ENCODE data around the gene NPRL2. TPM values are rescaled to one million over a fixed set of nuclear protein-coding genes. Genes with fewer than 3 reads are reported as not detected.
A peak's percentile ranks its signal among the peaks of the same experiment; 100 is the strongest.

The NPRL2 gene
- total and polyA plus RNA-seq, 3 donors from 2014 or later: 26.9 to 29.2 (median 28.0) TPM

GRCh38 chr3:50374363-50375257 is 24.0 kb upstream of the NPRL2 start:
- Histone ChIP-seq H3K9me3 (no peaks in the 10 kb centered on the region), H3K4me3 (no peak overlapping the region), H3K4me1 (no peaks in the 10 kb centered on the region), H3K36me3 (ENCODE audit: low read depth, missing control alignments) (no peaks in the 10 kb centered on the region), H3K27me3 (no peaks in the 10 kb centered on the region), H3K27ac (no peak overlapping the region)
- TF ChIP-seq CTCF (IDR thresholded peaks at IDR 0.05) (no peak), POLR2A (IDR thresholded peaks at IDR 0.05) (no peak)
- no peak for DNase-seq
- 80 to 81% methylated on average over 12 to 22 of the region's 22 CpGs for WGBS, 2 donors
- intact Hi-C loops (cut with DNase I; ENCODE audit: low total_unique reads): no loop called here

GRCh38 chr3:50373146-50374051 is 22.8 kb upstream of the NPRL2 start:
- Histone ChIP-seq H3K4me1 (no peaks in the 10 kb centered on the region), H3K27me3 (no peaks in the 10 kb centered on the region), H3K4me3 (no peak overlapping the region), H3K9me3 (no peaks in the 10 kb centered on the region), H3K27ac (no peak overlapping the region), H3K36me3 (ENCODE audit: low read depth, missing control alignments) (no peaks in the 10 kb centered on the region)
- 59 to 64% methylated on average over 12 of the region's 12 CpGs for WGBS, 2 donors
- TF ChIP-seq POLR2A (IDR thresholded peaks at IDR 0.05) (no peak), CTCF (IDR thresholded peaks at IDR 0.05) (no peak)
- DNase-seq: no peak
- intact Hi-C loops (cut with DNase I; ENCODE audit: low total_unique reads): no loop called here

- no peaks in the 10 kb centered on the region for H3K9me3 ChIP-seq
- peak; percentile 64 for DNase-seq
Measured at GRCh38 chr3:50372349-50372748, 21.8 kb upstream of the NPRL2 start.

GRCh38 chr3:50371133-50371685 is 20.6 kb upstream of the NPRL2 start:
- Histone ChIP-seq H3K36me3 (ENCODE audit: low read depth, missing control alignments) (no peaks in the 10 kb centered on the region), H3K27ac (no peak overlapping the region), H3K9me3 (no peaks in the 10 kb centered on the region), H3K4me1 (no peaks in the 10 kb centered on the region), H3K27me3 (no peaks in the 10 kb centered on the region), H3K4me3 (no peak overlapping the region)
- WGBS, 2 donors: 91 to 93% methylated on average over 3 of the region's 3 CpGs
- TF ChIP-seq CTCF (IDR thresholded peaks at IDR 0.05) (no peak), POLR2A (IDR thresholded peaks at IDR 0.05) (no peak)
- DNase-seq: no peak
- intact Hi-C loops (cut with DNase I; ENCODE audit: low total_unique reads): no loop called here

More at GRCh38 chr3:50372349-50372748, 21.8 kb upstream of the NPRL2 start:
- Histone ChIP-seq H3K36me3 (ENCODE audit: low read depth, missing control alignments) (no peaks in the 10 kb centered on the region), H3K4me1 (no peaks in the 10 kb centered on the region), H3K27ac (no peak overlapping the region), H3K4me3 (no peak overlapping the region), H3K27me3 (no peaks in the 10 kb centered on the region)
- intact Hi-C loops (cut with DNase I; ENCODE audit: low total_unique reads): no loop called here
- no peak for TF ChIP-seq CTCF (IDR thresholded peaks at IDR 0.05)
- TF ChIP-seq POLR2A (IDR thresholded peaks at IDR 0.05): no peak
- 57 to 90% methylated on average over 7 to 8 of the region's 8 CpGs for WGBS, 2 donors
